NT2/D1 (cell line): ENCODE data around the gene DSG3.

Source experiments
- DNase-seq: peaks from one replicate; pipeline ENCODE4 v3.0.0-alpha.2; 2011; ENCODE audit warnings: low read depth, low spot score
- H3K27me3 ChIP-seq: 2 replicates; pipeline ENCODE4 v1.6.0; 2011; ENCODE audit warnings: mild to moderate bottlenecking; ENCODE audit not compliant: insufficient read length, insufficient read depth
- H3K36me3 ChIP-seq: 2 replicates; pipeline ENCODE4 v1.6.1; 2011; ENCODE audit warnings: mild to moderate bottlenecking, low read length, mixed read lengths; ENCODE audit not compliant: insufficient read depth, insufficient read length
- H3K4me1 ChIP-seq: 2 replicates; pipeline ENCODE4 v1.5.1; 2011; ENCODE audit not compliant: insufficient read depth, insufficient read length
- H3K4me3 ChIP-seq: 2 replicates; pipeline ENCODE4 v1.5.1; 2011; ENCODE audit warnings: low read depth; ENCODE audit not compliant: insufficient read length
- H3K9ac ChIP-seq: 2 replicates; pipeline ENCODE4 v1.6.0; 2011; ENCODE audit warnings: low read depth; ENCODE audit not compliant: insufficient read length
- H3K9me3 ChIP-seq: 2 replicates; pipeline ENCODE4 v1.5.1; 2011; ENCODE audit warnings: mild to moderate bottlenecking, low read length; ENCODE audit not compliant: insufficient read depth
- SUZ12 ChIP-seq: IDR thresholded peaks from 2 replicates; pipeline ENCODE4 v1.6.1; 2011; ENCODE audit not compliant: insufficient read length, insufficient read depth; ENCODE audit errors: extremely low read depth
- YY1 ChIP-seq: IDR thresholded peaks from 2 replicates; pipeline ENCODE4 v1.6.1; 2011; ENCODE audit not compliant: insufficient read length, insufficient read depth
- ZNF274 ChIP-seq: IDR thresholded peaks from 2 replicates; pipeline ENCODE4 v1.6.1; 2011; ENCODE audit warnings: mild to moderate bottlenecking, low read depth, low read length

The DSG3 gene

DNA sequence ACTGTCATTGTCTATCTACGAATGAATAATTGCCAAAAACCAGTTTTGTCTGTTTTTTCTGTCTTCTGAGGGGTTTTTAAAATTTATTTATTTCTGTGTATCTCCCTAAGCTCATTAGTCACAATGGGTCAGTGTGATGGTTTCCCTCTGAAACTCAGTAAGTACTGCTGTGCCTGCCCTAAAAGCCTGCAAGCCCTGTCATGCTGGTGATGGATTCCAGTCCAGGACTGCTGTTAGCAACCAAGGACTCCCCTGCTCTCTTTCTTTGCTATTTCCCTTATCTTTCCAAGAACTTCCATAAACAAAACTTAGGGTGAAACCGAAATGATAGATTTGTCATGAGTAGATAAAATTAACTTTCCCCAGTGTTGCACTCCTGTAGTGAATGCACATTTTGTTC, 38.6 kb downstream of the DSG3 start:
- no peaks in the 10 kb centered on the region for H3K36me3 ChIP-seq
- no peak overlapping the region for H3K4me3 ChIP-seq
- no peaks in the 10 kb centered on the region for H3K4me1 ChIP-seq
- no peaks in the 10 kb centered on the region for H3K9me3 ChIP-seq
- TF ChIP-seq ZNF274 (no peak), YY1 (no peak), SUZ12 (no peak)
- DNase-seq = no peak
- no peak overlapping the region for H3K9ac ChIP-seq
- no peaks in the 10 kb centered on the region for H3K27me3 ChIP-seq

DNA sequence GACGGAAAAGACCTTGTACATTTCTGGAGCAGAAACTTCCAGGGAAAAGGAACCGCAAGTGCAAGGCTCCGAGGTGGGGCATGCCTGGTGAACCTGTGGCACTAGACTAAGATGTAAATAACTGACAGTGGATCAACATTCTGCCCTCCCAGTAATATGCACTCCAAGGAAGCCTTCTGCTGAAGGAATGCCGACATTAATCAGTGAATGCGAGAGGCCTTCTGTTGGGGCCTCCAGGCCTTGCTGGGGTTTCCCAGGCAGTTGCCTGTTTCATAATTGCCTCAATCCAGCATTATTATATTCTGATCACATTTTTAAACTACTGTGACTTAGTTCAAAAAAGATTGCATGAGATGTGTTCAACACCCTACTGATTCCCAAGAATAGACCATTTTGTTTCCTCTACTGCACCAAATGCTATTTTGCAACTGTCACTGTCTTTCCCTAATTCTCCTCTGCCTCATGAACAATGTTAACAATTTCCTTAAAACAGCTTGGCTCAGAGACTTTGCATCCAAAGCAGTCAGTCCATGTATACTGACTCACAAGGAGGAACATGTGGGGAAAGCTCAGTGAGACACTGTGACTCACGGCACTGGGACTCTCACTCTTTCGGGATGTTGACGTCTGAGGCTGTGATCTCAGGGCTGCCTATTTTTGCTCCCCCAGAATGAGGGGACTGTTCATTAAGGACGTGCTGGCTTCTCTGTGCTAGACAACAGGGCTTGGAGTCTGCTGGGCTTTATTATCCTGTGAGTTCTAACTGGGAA, 39.9 kb downstream of the DSG3 start:
- Histone ChIP-seq H3K27me3 (no peaks in the 10 kb centered on the region), H3K9ac (no peak overlapping the region), H3K4me1 (no peaks in the 10 kb centered on the region), H3K36me3 (no peaks in the 10 kb centered on the region), H3K9me3 (no peaks in the 10 kb centered on the region), H3K4me3 (no peak overlapping the region)
- TF ChIP-seq ZNF274 = no peak
- DNase-seq = no peak

DNA sequence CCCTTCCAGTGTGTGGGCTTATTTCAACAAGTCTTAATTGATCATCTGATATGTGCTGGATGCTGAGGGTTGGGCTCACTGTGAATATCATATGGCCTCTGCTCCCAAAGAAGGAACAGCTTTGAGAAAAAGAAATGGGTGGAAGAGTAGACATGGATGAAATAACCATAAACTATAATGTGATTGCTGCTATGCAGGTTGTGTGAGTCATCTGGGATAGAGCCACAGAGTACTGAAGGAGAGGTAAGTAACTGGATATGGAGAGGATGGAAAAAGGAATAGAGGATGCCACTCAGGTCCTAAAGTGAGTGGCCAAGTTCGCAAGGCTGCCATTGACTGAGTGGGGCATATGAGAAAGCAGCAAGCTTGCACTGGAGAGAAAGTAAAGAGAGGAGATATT, 41.8 kb downstream of the DSG3 start:
- Histone ChIP-seq H3K4me3 (no peak overlapping the region), H3K27me3 (no peaks in the 10 kb centered on the region), H3K4me1 (no peaks in the 10 kb centered on the region), H3K9ac (no peak overlapping the region), H3K9me3 (no peaks in the 10 kb centered on the region), H3K36me3 (no peaks in the 10 kb centered on the region)
- TF ChIP-seq ZNF274 = no peak
- TF ChIP-seq YY1 = no peak
- TF ChIP-seq SUZ12 = no peak
- DNase-seq = no peak

DNA sequence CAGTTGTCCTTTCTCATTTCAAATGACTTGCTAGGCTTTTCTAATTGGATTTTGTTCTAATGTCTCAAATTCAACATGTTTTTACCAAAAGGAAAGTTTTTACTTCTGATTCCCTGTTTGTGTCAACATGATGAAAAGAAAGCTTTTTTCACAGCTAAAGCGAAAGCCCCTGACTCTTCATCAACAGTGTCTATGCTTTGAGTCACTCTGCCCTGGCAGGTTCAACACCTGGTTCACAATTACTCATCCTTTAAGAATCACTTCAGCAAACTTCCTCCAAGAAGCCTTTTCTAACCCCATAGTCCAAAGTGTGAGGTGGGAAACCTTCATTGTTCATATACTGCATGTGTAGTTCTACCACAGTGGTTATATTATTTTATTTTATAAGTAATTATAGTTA, 42.8 kb downstream of the DSG3 start:
- no peak overlapping the region for H3K9ac ChIP-seq
- TF ChIP-seq SUZ12 = no peak
- TF ChIP-seq YY1 = no peak
- no peak for TF ChIP-seq ZNF274
- H3K4me1 ChIP-seq = no peaks in the 10 kb centered on the region
- no peaks in the 10 kb centered on the region for H3K36me3 ChIP-seq
- no peak for DNase-seq
- no peaks in the 10 kb centered on the region for H3K27me3 ChIP-seq
- H3K4me3 ChIP-seq = no peak overlapping the region
- H3K9me3 ChIP-seq = no peaks in the 10 kb centered on the region

DNA sequence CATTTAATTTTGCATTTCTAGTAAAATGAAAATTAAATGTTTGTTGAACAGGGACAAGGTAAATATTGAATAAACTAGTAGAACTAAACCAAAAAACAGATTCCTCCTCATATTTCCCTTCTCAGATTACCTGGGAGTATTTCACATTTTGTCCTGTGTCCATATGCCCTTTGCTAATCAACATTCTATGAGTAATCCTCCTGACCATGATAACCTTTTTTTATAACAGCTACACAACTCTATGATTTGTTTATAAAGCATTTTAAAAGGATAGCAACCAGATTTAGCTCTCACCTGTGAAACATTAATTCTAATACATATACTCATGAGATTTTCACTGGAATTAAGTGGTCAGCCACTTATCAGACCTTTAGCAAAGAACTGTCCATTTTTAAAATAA, 43.3 kb downstream of the DSG3 start:
- DNase-seq = no peak
- Histone ChIP-seq H3K27me3 (no peaks in the 10 kb centered on the region), H3K9me3 (no peaks in the 10 kb centered on the region), H3K4me1 (no peaks in the 10 kb centered on the region), H3K4me3 (no peak overlapping the region), H3K36me3 (no peaks in the 10 kb centered on the region), H3K9ac (no peak overlapping the region)
- TF ChIP-seq SUZ12 (no peak), ZNF274 (no peak), YY1 (no peak)

DNA sequence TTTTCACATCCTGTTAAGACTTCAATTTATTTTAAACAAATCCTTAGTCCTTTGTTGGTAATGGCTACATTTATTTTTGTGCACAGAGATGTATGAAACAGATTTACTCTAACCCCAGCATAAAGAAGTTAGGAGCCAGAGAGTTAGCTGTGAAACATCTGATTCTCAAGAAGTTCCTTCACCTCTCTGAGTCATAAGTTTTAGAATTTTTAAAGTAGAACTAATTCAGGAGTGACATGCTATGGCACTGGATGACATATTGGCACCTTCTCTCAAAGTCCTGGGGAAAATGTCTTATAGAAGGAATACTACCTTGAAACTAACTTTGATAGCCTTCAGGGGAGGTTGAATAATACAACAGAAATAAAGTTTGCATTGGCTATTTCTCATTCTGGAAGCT, 44.0 kb downstream of the DSG3 start:
- Histone ChIP-seq H3K4me1 (no peaks in the 10 kb centered on the region), H3K4me3 (no peak overlapping the region), H3K9ac (no peak overlapping the region), H3K36me3 (no peaks in the 10 kb centered on the region), H3K27me3 (peaks cover 2% of the 10 kb centered on the region), H3K9me3 (no peaks in the 10 kb centered on the region)
- TF ChIP-seq SUZ12 = no peak
- no peak for TF ChIP-seq ZNF274
- TF ChIP-seq YY1 = no peak
- no peak for DNase-seq

DNA sequence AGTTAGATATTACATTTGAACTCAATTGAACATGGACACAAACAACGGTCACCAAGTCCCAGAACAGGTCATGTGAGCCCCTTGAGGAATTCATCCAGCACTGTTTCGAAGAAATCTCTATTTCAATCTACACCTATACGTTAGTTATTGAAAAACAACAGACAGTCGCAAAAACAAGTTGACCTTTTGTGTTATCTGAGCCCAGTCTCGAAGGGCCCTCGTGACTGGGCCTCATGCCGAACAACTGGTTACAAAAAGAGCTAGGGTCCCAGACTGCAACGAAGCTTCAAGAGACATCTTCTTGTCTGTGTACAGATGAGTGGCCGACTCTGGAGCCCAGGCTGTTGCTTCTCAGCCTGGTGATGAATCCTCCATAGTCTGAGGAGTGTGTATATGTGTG, 45.1 kb downstream of the DSG3 start:
- Histone ChIP-seq H3K27me3 (peaks cover 13% of the 10 kb centered on the region), H3K4me3 (no peak overlapping the region), H3K4me1 (no peaks in the 10 kb centered on the region), H3K36me3 (no peaks in the 10 kb centered on the region), H3K9me3 (no peaks in the 10 kb centered on the region), H3K9ac (no peak overlapping the region)
- no peak for DNase-seq
- TF ChIP-seq ZNF274 (no peak), YY1 (no peak), SUZ12 (no peak)

DNA sequence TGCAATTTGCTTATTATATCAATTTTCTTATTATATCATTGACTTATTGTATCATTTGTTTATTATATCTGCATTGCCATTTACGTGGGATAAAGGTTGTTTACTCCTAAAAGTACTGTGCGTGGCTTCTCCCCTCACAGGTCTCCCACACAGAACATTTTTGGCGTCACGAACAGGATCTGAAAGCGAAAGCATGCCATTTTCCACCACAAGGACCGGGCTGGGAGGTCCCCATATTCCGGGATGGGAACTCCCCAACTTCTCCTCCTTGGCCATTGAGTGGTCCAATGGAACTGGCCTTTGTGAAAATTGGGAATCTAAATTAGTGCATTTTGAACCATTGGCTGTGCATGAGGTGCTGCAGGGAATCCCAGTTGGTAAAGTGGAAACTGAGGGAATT, 45.6 kb downstream of the DSG3 start:
- Histone ChIP-seq H3K9me3 (no peaks in the 10 kb centered on the region), H3K27me3 (peaks cover 14% of the 10 kb centered on the region), H3K4me1 (no peaks in the 10 kb centered on the region), H3K9ac (no peak overlapping the region), H3K36me3 (no peaks in the 10 kb centered on the region), H3K4me3 (no peak overlapping the region)
- TF ChIP-seq ZNF274 (no peak), YY1 (no peak), SUZ12 (no peak)
- no peak for DNase-seq
